ENCODE results near the gene ZNF14.

GRCh38 chr19:19697589-19697988 lies 35.3 kb downstream of the ZNF14 start:
- TF ChIP-seq, protein P1, sequence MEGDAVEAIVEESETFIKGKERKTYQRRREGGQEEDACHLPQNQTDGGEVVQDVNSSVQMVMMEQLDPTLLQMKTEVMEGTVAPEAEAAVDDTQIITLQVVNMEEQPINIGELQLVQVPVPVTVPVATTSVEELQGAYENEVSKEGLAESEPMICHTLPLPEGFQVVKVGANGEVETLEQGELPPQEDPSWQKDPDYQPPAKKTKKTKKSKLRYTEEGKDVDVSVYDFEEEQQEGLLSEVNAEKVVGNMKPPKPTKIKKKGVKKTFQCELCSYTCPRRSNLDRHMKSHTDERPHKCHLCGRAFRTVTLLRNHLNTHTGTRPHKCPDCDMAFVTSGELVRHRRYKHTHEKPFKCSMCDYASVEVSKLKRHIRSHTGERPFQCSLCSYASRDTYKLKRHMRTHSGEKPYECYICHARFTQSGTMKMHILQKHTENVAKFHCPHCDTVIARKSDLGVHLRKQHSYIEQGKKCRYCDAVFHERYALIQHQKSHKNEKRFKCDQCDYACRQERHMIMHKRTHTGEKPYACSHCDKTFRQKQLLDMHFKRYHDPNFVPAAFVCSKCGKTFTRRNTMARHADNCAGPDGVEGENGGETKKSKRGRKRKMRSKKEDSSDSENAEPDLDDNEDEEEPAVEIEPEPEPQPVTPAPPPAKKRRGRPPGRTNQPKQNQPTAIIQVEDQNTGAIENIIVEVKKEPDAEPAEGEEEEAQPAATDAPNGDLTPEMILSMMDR (IDR thresholded peaks at IDR 0.05), result no peak
- no peak for TF ChIP-seq POLR2AphosphoS5 (IDR thresholded peaks at IDR 0.05)

All from breast epithelium (tissue), 3 donors.